Stimulated activated CD4-positive, alpha-beta T cell treated with anti-CD3 and anti-CD28 coated beads, Interleukin-4, amount 100 ng/mL, for 4 hours (primary cell): Measurements from ENCODE around the gene NT5C3B.
"Not testable (repeated sequence)": the region's sequence is repeated elsewhere in the genome, so short reads cannot be mapped to it uniquely, and the experiment has no call there.

Experiments used
- DNase-seq, 2 experiments: peaks; one replicate each; pipeline ENCODE4 v3.0.0-alpha.2; 2020

The NT5C3B gene

DNA sequence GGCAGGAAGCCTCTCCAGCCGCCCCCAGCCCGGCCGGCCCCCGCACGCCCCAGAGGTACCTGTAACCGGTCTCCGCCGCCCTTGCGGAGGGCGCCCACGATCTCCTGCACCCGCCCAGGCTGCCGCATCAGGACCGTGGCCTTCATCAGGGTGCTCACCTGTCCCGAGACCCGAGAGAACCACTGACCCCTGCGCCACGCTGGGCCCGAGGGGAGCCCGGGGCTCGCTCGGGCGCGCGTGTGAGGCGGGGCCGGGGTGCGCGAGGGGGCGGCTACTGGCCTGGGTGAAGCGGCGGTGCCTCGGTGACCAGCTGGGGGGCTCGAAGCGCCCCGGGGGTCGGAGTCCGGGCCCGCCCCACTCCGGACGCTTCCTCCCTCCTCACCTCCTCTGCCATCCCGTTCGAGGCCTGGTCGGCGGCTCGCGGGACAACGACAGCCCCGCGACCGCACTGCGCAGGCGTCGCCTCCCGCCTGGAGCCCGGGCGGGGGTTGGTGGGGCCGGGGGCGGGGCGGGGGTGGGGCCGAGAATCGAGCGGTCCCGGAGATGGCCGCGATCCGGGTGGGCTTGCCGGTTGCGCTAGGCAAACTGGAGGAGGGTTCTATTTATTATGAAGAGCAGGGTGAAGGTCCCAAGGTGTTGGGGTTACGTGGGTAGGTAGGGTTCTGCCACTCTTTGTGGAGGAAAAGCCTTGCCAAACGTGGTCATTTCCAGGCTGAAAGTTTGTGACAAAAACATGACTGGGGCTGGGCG, at the start of gene NT5C3B:
TSS of gene NT5C3B (minus strand) at position 433 of the 750 bp plus-strand sequence. CDS start at position 394, 39 bp downstream.
- DNase-seq = peak; percentile 52 to 64

DNA sequence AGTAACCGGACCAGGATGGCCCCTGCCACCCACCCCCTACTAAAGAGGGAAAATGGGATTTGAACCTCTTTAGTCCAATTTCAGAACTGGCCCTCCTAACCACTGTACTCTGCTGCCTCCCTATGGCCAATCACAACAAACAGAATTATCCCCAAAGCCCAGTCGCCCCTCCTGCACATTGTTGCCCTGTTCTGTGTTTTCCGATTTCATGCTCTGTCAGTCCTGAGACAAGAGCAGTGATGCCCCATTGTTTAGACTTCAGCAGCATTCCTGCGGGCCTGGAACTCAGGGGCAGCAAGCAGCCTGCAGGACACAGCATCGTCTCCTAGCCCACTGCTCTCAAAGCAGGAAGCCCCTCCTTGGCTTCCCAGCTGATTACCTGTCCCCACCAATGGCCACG, 49.7 kb upstream of the NT5C3B start:
- no peak for DNase-seq

DNA sequence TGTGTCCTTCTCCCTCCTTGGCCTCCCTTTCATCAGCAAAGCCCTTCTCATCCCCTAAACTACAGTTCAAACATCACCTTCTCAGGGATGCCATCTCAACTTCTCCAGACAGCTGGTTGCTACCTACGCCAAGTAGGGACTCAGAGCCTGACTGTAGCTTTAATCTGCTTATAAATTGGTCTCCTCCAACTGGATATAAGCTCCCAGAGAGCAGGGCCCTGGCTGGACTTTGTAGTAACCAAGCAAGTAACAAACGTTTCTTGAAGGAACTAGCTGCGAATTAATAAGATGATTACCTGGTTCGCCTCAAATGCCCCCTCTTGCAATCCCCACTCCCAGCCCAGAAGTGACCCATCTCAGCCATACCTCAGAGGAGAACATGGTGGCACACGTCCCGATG, 46.7 kb upstream of the NT5C3B start:
- DNase-seq = no peak

DNA sequence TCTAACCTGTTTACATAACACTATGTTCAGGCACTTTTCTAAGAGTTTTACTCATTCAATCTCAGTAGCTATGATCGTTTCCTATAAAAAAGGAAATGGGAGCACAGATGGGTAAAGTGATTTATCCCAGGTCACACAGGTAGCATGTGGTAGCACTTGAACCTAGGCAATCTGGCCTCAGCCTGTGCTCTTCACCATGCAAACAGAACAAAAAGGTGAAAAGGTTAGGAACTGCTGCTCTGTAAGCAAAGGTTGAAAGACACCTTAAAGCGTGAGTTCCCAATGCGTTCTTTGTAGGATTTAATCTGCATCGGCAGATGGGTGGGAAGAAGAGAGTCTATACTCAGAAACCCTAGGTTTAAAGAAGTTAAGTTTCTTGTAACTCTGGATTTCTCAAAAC, 44.1 kb upstream of the NT5C3B start:
- no peak for DNase-seq

DNA sequence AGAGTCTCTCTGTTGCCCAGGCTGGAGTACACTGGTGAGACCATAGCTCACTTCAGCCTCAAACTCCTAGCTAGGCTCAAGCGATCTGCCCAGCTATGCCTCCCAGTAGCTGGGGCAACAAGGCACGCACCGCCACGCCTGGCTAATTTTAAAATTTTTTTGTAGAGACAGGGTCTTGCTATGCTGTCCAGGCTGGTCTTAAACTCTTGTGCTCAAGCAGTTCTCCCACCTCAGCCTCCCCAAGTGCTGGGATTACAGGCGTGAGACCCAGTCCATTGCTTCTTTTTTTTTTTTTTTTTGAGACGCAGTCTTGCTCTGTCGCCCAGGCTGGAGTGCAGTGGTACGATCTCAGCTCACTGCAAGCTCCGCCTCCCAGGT, 38.2 kb upstream of the NT5C3B start:
- not testable (repeated sequence) for DNase-seq

DNA sequence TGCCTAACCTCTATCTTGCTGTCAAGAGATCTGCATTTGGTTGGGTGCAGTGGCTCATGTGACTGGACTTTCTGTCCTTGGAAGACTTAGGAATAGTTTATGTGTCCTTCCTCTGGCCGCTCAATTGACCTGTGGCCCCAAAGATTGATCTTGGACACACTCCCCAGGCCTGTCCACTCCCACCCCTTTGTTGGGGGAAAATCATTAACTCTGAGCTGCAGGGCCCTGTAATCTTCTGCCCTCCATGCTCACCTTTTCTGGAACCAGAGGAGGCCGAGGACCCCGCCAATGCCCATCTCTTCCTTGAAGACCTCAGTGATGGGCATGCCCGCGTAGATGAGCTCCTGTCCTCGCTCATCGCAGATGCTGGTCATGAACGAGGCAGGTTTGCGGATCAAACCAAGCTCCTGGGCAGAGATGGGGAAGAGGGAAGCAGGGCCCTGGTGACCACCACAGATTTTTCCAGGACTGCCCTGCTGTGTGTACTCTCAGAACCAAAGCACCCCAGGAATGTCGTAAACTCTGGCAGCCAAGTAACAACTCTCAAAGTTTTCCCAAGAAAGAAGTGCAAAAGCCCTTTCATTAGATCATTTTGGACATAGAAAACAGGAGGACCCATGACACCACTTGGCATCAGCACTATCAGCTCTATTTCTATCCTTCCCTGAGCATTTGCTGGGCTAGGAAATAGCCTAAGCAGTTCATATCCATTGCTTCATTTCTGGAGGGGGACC, 37.7 kb upstream of the NT5C3B start:
- no peak for DNase-seq

DNA sequence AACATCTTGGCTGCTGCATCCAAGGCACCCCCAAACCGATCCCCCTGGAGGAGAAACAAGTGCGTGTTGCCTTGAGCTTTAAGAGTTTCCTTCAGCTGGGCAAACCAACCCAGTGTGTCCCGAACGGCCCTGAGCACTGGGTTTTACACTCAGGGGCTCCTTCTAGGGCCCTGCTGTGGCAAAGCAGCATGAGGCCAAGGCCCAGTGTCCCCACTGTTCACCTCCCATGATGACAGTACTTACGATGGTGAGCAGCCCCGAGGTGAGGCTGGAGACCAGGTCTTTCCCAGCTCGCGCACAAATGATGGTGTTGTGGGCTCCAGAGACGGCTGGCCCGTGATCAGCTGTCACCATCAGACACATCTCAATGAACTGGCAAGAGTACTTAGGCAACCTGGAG, 35.8 kb upstream of the NT5C3B start:
- DNase-seq = no peak

DNA sequence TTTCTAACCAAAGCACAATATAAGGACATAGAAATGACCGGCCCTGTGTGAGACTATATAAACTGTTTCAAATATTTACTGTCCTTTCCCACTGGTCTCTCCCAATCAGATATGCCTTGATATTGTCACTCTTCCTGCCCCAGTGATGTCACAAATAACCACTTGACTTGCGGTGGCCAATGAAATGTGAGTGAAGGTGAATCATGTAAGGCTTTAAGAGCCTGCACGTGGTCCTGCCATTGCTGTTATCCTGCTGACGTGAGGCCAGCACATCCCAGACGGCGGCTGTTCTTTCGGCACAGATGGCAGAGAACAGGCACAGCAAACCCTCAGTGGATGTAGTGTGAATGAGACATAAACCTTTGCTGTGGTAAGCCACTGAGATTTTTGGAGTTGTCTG, 34.6 kb upstream of the NT5C3B start:
- no peak for DNase-seq

DNA sequence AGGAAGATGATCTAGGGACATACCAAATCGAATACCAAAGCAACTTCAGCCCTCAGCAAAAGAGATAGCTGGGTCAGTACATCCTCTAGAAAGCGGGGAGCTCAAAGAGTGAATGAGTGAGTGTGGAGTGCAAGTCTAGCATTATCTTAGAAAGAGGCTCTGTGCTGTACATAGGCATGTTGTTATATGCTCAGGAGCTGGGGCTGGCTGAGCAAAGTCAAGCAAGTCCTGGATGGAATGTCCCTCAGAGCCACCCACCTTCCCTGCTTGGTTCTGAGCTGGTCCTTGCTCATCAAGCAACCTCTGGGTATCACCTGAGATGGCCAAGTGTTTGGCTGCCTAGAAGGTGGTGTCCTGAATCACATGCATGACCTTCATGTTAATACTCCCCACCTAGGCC, 34.1 kb upstream of the NT5C3B start:
- DNase-seq = no peak

DNA sequence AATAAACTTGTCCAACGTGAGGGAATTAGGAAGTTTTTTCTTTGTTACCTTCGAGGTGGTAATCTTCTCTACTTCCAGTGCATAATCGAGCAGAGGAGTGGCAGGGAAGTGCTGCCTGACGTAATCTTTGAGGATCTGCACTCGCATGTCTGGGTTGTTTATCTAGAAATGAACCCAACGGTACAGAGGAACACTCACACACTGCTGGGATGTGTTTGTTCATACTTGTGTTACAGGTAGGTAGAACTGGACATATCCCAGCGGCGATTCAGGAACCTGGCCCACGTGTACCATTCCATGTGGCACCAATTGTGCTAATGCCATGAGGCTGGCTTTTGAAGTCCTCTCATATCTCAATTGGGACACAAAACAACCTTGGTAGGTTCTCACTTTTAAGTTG, 33.4 kb upstream of the NT5C3B start:
- DNase-seq = no peak

DNA sequence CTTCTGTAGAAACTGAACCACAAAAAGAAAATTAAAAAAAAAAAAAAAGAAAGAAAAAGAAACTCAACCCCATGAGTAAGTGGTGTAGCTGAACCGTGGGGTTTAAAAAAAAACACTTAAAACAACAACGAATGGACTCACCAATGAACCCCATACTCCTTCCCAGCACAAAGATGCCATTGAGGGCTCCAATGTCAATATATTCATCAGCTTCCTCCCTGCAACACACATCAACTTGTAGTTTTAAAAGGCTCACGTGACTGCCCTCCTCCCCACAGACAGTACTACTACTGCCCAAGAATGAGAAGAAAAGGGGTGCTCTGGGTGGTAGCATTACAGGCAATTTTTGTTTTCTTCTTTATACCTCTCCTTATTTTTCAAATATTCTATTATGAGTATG, 32.5 kb upstream of the NT5C3B start:
- no peak for DNase-seq

DNA sequence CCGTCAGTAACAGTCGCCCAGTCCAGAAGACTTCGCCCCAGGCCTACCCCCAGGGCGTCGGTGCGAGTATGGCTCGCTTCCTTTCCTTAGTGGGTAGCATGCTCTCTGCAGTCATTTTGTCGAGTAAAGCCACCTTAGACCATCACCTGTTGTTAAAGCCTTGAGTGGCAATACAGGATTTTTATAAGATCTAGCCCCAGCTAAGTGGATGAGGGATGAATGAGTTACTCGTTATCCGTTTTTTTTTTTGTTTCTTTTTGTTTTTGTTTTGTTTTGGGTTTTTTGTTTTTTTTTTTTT, 29.5 kb upstream of the NT5C3B start:
- no peak for DNase-seq

DNA sequence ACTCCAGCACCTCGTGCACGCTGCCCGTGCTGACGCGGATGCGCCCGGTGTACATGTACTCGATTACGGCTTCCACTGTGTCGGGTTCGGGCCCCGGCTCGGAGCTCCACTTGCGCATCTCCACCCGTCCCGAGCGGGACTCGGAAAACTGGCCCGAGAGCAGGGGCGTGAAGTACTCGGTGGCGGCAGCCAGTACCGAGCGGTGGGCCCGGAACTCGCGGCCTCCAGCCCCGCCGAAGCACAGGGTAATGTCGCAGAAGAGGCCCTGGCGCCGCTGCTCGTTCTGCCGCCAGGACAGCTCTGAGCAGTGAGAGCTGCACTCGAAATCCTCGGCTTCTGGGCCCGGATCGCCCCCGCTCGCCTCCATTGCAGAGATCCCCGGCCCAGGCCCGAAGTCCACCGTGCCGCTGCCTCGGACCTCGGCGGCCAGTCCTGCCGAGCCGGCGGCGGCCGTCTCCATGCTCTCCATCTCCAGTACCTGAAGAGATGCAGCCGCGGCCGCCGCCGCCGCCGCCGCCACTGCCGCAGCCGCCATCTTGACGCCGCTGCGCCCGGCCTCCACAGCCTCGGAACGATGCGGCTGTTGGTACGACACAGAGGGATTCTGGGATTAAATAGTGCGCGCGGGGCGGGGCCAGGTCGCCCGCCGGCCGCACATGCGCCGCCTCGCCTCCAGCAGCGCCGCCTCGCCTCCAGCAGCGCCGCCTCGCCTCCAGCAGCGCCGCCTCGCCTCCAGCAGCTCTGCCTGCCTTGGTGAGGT, 29.0 kb upstream of the NT5C3B start, which contains the start of gene KLHL11:
TSS of gene KLHL11 (minus strand) at position 588 of the 760 bp plus-strand sequence. CDS start at position 535, 53 bp downstream.
- DNase-seq = peak; percentile 84

DNA sequence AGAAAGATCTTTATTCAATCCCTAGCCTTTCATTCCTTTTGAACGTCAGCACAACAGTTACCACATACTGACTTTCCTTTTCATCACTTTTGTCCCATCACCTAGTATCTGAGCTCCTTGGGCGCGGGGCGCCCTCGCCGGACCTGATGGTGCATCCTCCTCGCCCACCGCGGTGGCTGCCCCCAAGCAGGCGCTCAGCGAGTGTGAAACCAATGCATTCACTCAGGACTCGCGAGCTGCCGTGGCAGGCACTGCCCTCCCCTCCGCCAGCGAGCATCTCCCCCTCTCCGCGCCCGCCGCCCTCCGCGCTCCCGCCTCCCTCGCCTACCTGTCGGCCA, 28.4 kb upstream of the NT5C3B start:
- peak in 1 of 2 experiments; percentile 64 for DNase-seq

DNA sequence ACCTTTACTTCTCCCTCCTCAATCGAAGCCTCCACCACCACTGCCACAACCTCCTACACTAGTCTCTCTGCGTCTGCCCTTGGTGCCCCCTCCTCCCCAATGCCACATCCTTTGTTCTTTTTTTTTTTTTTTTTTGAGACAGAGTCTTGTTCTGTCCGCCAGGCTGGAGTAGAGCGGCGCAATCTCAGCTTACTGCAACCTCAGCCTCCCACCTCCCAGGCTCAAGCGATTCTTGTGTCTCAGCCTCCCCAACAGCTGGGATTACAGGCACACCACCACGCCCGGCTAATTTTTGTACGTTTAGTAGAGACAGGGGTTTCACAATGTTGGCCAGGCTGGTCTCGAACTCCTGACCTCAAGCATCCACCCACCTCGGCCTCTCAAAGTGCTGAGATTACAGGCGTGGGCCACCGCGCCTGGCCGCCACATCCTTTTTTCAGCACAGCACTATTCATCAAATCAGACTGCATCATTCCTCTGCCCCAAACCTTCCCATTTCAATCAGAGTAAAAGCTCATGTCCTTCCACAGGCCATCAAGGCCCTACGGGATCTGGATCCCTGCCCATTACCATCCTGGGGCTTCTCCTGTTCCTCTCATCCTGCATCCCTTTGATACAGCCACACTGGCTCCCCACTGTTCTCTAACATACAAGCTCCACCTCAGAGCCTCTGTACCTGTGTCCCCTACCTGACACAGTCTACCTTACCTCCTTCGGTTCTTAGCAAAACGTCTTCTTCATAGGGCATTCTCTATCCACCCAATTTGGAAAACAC, 27.2 kb upstream of the NT5C3B start:
- DNase-seq = peak; percentile 2 to 28

DNA sequence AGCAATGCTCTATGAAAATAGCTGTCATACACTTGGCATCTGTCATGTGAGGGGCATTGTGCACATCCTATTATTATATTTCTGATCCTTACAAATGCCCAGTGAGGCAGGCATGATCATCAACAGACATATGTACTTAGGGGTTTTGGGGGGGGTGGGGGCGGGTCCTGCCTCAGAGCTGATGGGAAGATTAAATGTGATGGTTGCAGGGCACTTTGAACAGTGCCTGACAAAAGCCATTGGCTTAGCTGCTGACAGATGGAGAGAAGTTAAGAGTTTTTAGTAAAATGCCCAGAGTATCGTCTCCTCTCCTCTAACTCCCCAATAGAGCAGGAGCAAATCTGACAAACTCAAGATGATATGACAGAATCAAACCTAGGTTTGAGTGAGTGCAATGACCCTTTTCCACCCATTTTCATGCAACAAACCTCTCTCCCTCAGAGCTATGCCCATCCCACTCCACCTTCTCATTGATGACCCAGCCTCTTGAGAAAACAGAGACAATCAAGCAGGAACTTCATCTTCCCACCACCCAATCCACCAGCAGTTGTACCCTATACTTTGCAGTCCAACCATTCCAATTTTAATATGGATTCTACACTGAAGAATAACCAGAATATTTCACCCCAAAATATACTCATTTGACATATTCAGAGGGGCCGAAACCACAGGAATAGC, 24.4 kb upstream of the NT5C3B start:
- DNase-seq = no peak

DNA sequence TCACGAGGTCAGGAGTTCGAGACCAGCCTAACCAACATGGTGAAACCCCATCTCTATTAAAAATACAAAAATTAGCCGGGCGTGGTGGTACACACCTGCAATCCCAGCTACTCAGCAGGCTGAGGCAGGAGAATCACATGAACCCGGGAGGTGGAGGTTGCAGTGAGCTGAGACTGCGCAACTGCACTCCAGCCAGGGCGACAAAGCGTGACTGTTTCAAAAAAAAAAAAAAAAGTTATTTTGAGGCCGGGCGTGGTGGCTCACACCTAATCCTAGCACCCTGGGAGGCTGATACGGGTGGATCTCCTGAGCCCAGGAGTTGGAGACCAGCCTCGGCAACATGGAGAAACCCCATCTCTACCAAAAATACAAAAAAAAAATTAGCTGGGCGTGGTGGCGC, 15.3 kb upstream of the NT5C3B start:
- DNase-seq = not testable (repeated sequence)

DNA sequence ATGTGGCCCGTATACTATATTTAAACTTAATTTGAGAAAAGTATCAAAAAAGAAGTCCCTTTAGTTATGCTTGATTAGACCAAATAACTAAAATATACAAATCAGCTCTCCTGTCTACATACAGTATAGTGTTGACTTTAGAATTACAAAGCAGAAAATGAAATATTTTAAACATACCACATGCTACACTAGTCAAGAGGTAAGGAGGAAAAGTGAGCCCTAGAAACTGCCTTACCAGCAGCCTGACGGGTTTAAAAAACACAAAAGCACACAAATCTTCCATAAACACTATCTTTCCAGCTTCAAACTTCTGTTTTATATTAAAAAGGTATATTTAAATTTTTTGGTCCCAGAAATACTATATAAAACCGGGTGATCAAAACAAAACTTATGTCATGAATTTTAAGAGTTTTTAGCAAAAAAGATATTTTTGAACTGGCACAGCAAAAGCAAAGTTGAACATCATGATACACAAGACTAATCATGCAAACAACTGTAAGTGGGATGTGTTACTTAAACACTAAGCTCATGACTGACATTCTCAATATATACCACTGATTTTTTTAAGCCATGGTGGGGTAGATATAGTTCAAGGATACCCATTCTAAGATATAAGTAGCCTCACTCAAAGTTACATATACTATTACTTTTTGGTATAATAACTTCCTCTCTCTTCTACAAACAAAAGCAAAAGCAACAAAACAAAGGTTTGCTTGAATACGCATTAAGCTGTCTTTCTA, 13.4 kb upstream of the NT5C3B start:
- no peak for DNase-seq

DNA sequence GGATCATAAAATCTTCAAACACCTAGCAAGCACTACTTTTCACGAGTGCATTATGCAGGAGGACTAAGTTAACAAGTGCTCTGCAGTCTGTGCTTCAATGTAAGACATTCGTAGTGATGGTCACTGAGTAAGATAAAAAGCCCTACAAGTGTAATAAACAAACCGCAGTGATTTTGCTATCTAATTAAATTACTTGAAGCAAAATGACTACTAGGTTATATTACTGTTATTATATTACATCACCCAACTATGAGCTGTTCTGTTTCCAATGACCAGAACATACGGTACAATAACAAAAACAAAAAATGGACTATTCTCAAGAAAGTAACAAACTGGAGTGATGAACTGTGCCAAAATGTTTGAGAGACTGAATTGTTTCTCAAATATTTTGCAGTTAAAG, 12.8 kb upstream of the NT5C3B start:
- no peak for DNase-seq

DNA sequence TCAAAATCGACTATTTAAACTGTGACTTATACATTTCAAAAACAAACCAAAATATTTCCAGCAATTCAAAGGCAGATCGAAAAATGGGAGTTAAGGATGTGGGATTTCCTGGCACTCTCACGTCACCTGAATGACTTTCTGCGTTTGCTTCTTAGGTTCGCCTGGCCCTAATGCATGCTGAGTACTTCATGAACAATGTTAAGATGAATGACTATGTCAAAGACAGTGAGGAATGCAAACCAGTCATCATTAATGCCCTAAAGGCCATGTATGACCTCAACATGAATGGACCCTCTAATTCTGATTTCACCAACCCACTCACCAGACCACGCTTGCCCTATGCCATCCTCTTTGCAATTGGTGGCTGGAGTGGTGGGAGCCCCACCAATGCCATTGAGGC, 8.9 kb upstream of the NT5C3B start:
- no peak for DNase-seq

DNA sequence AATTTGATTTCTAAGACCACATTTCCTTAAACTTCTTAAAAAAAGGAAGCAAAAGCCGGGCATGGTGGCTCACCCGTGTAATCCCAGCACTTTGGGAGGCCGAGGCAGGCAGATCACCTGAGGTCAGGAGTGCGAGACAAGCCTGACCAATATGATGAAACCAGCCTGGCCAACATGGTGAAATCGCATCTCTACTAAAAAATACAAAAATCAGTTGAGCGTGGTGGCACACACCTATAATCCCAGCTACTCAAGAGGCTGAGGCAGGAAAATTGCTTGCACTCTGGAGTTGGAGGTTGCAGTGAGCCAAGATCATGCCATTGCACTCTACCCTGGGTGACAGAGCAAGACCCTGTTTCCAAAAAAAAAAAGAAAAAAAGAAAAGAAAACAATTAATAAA, 4.7 kb upstream of the NT5C3B start:
- DNase-seq = not testable (repeated sequence)

DNA sequence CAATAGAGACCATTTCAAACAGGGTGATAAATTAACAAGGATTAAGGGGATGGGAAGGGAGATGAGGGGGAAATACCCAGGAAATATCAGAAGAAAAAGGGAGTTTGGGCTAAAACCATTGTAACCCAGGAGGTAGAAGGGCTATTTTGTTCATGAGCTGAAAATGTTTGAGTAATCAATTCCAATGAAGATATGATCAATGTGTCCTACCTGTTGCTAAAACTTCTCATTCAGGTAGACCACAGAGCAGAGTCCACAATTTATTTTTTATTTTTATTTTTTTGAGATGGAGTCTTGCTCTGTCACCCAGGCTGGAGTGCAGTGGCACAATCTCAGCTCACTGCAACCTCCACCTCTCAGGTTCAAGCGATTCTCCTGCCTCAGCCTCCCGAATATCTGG, 3.4 kb upstream of the NT5C3B start:
- DNase-seq = not testable (repeated sequence)
